GM13977 (cell line): ENCODE measurements around the gene KCNMA1.

ENCODE experiments used
- DNase-seq: peaks from one replicate; pipeline ENCODE4 v3.0.0; 2012; ENCODE audit warnings: low spot score
- in situ Hi-C: fragments of 300-500 bp; cut with MboI; formaldehyde crosslinking; loops from one replicate; pipeline ENCODE4 v1.12.0; 2022; ENCODE audit warnings: low sequenced_read_pairs, low pct_unique_long_range_greater_than_20kb, mixed read lengths, inconsistent platforms; ENCODE audit not compliant: unreplicated experiment
- TF ChIP-seq, protein P1 (sequence below): IDR thresholded peaks from 2 replicates; pipeline ENCODE4 v1.5.1; 2012; ENCODE audit warnings: mild to moderate bottlenecking, control low read depth; ENCODE audit not compliant: insufficient read depth; ENCODE audit errors: extremely low read depth, missing control alignments

Gene KCNMA1

DNA sequence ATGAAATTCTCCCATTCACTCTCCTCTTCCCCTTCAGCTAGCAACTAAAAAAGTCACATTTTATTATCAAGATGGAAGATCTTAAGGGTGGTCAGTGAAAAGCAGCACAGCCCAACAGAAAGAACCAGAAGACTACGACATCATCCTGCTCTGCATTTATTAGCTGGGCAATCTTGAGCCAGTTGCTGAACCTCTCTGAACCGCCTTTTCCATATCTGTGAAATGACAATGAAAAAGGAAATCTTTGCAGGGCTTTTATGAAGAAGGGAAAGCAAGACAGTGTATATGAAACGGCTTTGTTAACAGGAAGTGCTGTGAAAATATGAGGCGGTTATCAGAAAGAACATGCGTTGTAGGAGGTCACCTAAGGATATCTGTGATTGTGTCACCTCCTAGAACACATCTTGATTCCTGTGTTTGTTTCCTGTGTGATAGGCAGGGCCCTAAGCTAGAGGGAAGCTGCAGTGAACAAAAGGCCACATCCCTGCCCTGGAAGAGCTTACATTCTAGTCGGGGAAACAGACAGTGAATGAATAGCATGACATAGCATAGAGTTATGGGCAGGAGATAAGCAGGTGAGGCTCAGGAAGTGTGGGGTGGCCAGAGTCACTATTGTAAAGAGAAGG is 36.0 kb upstream of the KCNMA1 start:
- no peak for DNase-seq
- in situ Hi-C loops = no loop called here
- TF ChIP-seq, protein P1, sequence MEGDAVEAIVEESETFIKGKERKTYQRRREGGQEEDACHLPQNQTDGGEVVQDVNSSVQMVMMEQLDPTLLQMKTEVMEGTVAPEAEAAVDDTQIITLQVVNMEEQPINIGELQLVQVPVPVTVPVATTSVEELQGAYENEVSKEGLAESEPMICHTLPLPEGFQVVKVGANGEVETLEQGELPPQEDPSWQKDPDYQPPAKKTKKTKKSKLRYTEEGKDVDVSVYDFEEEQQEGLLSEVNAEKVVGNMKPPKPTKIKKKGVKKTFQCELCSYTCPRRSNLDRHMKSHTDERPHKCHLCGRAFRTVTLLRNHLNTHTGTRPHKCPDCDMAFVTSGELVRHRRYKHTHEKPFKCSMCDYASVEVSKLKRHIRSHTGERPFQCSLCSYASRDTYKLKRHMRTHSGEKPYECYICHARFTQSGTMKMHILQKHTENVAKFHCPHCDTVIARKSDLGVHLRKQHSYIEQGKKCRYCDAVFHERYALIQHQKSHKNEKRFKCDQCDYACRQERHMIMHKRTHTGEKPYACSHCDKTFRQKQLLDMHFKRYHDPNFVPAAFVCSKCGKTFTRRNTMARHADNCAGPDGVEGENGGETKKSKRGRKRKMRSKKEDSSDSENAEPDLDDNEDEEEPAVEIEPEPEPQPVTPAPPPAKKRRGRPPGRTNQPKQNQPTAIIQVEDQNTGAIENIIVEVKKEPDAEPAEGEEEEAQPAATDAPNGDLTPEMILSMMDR = no peak

DNA sequence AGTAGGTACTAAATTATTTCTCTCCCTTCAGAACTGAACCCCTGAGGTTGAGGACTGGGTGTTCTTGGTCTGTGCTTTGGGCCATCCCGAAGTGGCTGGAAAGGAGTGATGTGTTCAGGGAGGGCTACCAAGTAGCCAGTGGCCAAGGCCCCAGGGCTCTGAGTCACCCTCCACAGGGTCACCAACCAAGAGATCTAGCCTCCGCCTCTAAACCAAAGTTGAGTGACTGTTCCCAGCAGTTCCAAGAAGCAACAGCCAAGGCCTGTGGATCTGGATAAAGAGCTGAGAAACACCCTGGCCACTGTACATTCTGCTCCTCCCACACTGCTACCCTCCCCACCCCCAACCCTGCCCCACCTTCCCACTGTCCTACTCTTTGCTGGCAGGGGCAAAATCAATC is 35.5 kb upstream of the KCNMA1 start:
- no peak for DNase-seq
- TF ChIP-seq, protein P1 = no peak
- in situ Hi-C loops = no loop called here

DNA sequence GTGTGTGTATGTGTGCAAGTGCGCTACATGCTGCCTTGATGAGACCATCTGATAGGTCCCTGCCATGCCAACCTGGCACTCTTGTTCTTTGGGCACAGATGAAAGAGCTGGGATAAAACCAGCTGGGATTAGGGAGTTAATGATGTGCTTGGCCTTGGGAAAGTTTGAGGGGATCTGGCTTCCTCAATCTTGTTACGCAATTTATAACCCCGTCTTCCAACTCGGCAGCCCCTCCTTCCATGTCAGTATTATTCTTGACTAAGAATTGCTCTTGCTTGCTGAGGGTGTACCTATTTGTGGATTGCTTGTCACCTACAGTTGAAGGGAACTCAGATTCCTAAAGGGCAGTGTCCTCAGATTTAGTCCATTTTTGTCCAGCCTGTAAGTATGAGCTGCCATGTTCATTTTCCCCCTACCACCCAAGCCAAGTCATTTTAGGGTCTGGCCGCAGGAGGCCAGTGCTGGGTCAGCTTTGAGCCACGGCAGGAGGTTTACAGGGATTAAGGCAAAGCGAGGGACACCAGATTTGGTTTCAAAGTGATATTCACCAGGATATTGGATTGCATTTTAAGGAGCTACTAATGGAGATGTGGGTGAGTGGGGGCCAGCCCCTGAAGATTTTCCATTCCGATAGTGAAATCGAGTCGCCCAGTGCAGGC is 34.1 kb upstream of the KCNMA1 start:
- DNase-seq = no peak
- TF ChIP-seq, protein P1 = no peak
- in situ Hi-C loops = no loop called here

DNA sequence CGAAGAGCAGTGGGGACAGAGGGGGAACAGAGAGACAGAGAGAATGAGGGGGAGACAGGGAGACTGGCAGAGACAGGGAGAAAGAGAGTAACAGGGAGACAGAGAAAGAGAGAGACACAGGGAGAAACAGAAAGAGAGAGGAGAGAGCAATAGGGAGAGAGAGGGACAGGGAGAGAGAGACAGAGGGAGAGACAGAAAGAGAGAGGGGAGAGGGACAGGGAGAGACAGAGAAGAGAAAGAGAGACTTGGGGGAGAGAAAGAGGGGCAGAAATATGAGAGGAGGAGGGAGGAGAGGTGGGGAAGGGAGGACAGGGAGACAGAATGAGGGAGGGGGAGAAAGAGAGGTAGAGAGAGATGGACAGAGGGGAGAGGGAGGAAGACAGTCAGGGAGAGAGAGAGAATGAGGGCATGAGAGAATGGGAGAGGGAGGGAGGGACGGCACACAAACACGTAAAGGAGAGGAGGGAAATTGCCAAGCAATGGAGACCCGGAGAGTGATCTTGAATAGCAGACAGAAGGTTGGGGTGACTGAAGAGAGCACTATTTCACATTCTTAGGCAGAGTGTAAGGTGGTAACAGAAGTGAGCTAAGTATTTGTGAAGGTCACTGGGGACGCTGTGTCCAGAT is 33.3 kb upstream of the KCNMA1 start:
- in situ Hi-C loops = no loop called here
- no peak for DNase-seq
- TF ChIP-seq, protein P1 = no peak

DNA sequence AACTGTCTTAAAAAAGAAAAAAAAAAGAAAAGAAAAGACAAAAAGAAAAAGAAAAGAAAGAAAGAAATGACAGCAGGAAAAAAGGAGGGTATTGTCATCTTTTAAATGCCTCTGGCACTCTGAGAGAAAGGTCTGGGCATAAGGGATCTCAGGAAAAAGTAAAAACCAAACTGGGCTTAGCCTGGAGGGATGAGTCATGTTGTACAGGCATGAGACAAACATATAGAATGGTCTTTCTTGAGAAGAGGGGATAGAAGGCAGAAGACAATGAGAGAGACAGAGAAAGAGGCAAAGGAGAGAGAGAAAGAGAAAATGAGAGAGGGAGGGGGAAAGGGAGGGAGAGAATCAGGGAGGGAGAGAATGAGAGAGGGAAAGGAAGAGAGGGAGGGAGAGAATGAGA is 32.3 kb upstream of the KCNMA1 start:
- in situ Hi-C loops = no loop called here
- DNase-seq = no peak
- TF ChIP-seq, protein P1 = no peak

DNA sequence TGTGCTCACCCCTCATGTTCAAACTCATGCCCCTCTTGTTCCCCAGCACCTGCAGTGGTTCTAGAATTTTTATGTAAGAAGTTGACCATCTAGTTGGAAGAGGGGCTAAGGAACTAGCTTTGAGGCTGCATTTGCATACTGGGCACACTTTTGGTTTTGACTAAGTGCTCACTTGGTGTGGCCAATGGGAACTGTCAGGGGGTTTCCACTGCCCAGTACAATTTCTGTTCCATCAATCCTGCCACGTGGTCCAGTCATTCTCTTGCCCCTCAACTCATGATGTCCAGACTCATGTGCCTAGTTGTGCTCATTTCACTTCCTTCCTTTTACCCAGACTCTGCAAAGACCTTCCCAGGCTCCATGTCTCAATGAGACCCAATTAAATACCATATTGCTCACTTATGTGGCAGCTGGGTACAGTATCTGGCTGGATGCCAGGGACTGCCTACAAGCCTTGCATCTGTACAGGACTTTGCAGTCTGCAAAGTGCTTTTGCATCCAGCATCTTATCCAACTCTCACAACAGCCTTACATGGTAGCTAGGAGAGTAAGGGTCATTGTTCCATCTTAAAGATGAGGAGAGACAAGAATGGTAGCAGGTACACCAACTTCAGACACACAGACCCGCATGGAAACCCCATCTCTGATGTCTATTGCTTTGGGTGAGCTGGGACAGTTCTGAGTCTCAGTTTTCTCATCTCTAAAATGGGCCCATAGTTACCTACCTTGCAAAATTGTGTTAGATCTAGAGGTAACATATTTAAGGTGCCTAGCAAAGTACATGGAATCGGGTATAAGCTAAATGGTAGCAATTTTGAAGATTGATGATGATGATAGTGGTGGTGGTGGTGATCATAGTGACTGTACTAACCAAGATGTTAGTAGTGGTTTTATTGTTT is 30.1 kb upstream of the KCNMA1 start:
- TF ChIP-seq, protein P1 = no peak
- in situ Hi-C loops = no loop called here
- no peak for DNase-seq
